K562 (cell line): ENCODE measurements around the gene CEBPE. TPM values are rescaled to one million over a fixed set of nuclear protein-coding genes. Genes with fewer than 3 reads are reported as not detected.

Experiments
- ATF1 ChIP-seq, 2 experiments: fragments of 450-650 bp in 1 of 2; IDR thresholded peaks; 2 replicates each; pipeline ENCODE4 v1.6.1; 2016; ENCODE audit warnings: missing compliant biosample characterization in 1 of 2, missing genetic modification characterization in 1 of 2
- CCAR2 ChIP-seq: fragments of 200-400 bp; formaldehyde crosslinking; IDR thresholded peaks from 2 replicates; pipeline ENCODE4 v1.6.1; 2017; ENCODE audit warnings: mild to moderate bottlenecking, low read depth, low read length
- CEBPB ChIP-seq: fragments of 450-650 bp; IDR thresholded peaks from 2 replicates; pipeline ENCODE4 v1.6.1; 2016; ENCODE audit warnings: missing genetic modification characterization, missing compliant biosample characterization
- FOSL1 ChIP-seq: fragments of 200-800 bp; sonication (Bioruptor generic); conservative IDR thresholded peaks from 2 replicates; pipeline ENCODE4 v1.6.1; 2016; ENCODE audit warnings: missing genetic modification characterization, missing compliant biosample characterization
- GATA2 ChIP-seq: sonication (generic); formaldehyde crosslinking; IDR thresholded peaks from 2 replicates; pipeline ENCODE4 v1.4.0; 2020; ENCODE audit warnings: mild to moderate bottlenecking, missing genetic modification reagents
- HDAC1 ChIP-seq, 2 experiments: fragments of 450-650 bp; IDR thresholded peaks; 2 replicates each; pipeline ENCODE4 v1.6.1; 2016 to 2017; ENCODE audit warnings: inconsistent platforms in 1 of 2, mild to moderate bottlenecking in 1 of 2, moderate library complexity in 1 of 2
- KDM1A ChIP-seq, 2 experiments: fragments of 450-650 bp; IDR thresholded peaks; 2 replicates each; pipeline ENCODE4 v1.6.1; 2016; ENCODE audit warnings: mild to moderate bottlenecking in 2 of 2
- KLF10 ChIP-seq: fragments of 250-450 bp; sonication (Bioruptor Pico); IDR thresholded peaks from 2 replicates; pipeline ENCODE4 v1.6.1; 2021; ENCODE audit warnings: matching md5 sums
- MTA3 ChIP-seq: fragments of 450-650 bp; formaldehyde crosslinking; IDR thresholded peaks from 2 replicates; pipeline ENCODE4 v1.6.1; 2017; ENCODE audit warnings: mild to moderate bottlenecking, borderline replicate concordance
- MYBL2 ChIP-seq, 2 experiments: fragments of 450-650 bp in 1 of 2; sonication (generic) in 1 of 2; formaldehyde crosslinking in 1 of 2; IDR thresholded peaks; 2 replicates each; pipeline versions ENCODE4 v1.6.1 to v1.8.1; 2017 to 2022; ENCODE audit warnings: borderline replicate concordance in 1 of 2, inconsistent platforms in 1 of 2, low read depth in 1 of 2, mild to moderate bottlenecking in 1 of 2, missing genetic modification reagents in 1 of 2, moderate library complexity in 1 of 2
- POU5F1 ChIP-seq: fragments of 150-350 bp; IDR thresholded peaks from 2 replicates; pipeline ENCODE4 v1.6.1; 2014; ENCODE audit warnings: borderline replicate concordance, low read length, low read depth, mild to moderate bottlenecking; ENCODE audit not compliant: partially characterized antibody
- PRDM10 ChIP-seq: fragments of 450-650 bp; IDR thresholded peaks from 2 replicates; pipeline ENCODE4 v1.6.1; 2018; ENCODE audit not compliant: partially characterized antibody
- SIN3B ChIP-seq: fragments of 450-650 bp; IDR thresholded peaks from 2 replicates; pipeline ENCODE4 v1.6.1; 2017; ENCODE audit warnings: low read depth, mild to moderate bottlenecking, moderate library complexity
- SMARCA5 ChIP-seq: fragments of 450-650 bp; IDR thresholded peaks from 2 replicates; pipeline ENCODE4 v1.6.1; 2016
- SMARCC2 ChIP-seq: fragments of 450-650 bp; IDR thresholded peaks from 2 replicates; pipeline ENCODE4 v1.6.1; 2017; ENCODE audit warnings: antibody characterized with exemption, moderate library complexity, mild to moderate bottlenecking, low read depth
- SUPT5H ChIP-seq: fragments of 450-650 bp; IDR thresholded peaks from 2 replicates; pipeline ENCODE4 v1.6.1; 2016
- THAP7 ChIP-seq: fragments of 250-450 bp; sonication (Bioruptor Pico); IDR thresholded peaks from 2 replicates; pipeline ENCODE4 v1.5.0; 2021
- U2AF1 ChIP-seq: fragments of 200-400 bp; formaldehyde crosslinking; optimal IDR thresholded peaks from 2 replicates; pipeline ENCODE3; 2017; ENCODE audit warnings: mild to moderate bottlenecking, low read depth, low read length, moderate library complexity
- ZNF655 ChIP-seq: fragments of 250-450 bp; sonication (Bioruptor Pico); IDR thresholded peaks from 2 replicates; pipeline ENCODE4 v1.5.0; 2021
- ZNF77 ChIP-seq: fragments of 250-450 bp; sonication (Bioruptor Pico); IDR thresholded peaks from 2 replicates; pipeline ENCODE4 v1.5.0; 2020
- polyA plus RNA-seq, 8 experiments: library from polyadenylated mRNA; depleted of rRNA in 4 of 8; stranded (reverse) in 5 of 8; unstranded in 3 of 8; fragments of >200 nt; fragmentation: Nextera tagmentation in 2 of 8; fragmentation: Illumina TruSeq in 1 of 8; extraction: Ambion mirVana in 2 of 8; extraction: Trizol in 1 of 8; gene quantifications; 2 replicates each; pipeline versions ENCODE4 v1.2.1 to v1.2.3, GENCODE V29; 2011 to 2014; ENCODE audit warnings: inconsistent platforms in 1 of 8, missing spikeins in 1 of 8
- total RNA-seq, 7 experiments: library from RNA; depleted of rRNA in 6 of 7; stranded (reverse); fragments of >200 nt in 6 of 7; fragmentation: Illumina TruSeq in 2 of 7; extraction: Trizol in 2 of 7; gene quantifications; 2 replicates each; pipeline versions ENCODE4 v1.2.1 to v1.2.3, GENCODE V29; 2011 to 2021; ENCODE audit warnings: low replicate concordance in 1 of 7
- TF ChIP-seq, protein P1 (sequence below): IDR thresholded peaks from 3 replicates; pipeline ENCODE4 v1.6.1; 2011; ENCODE audit warnings: borderline replicate concordance, mild to moderate bottlenecking; ENCODE audit not compliant: insufficient read length, insufficient read depth
- TF ChIP-seq, protein P2 (sequence below): fragments of 450-650 bp; IDR thresholded peaks from 2 replicates; pipeline ENCODE4 v1.6.1; 2017; ENCODE audit warnings: mild to moderate bottlenecking, moderate library complexity

CEBPE gene
- total and polyA plus RNA-seq, 9 of the 15 experiments (the other 6 are each of a cell fraction or from before 2014, with no cell fraction given), result 0.09 to 0.15 (median 0.13) TPM; not detected in 6

- no peak for TF ChIP-seq PRDM10
- no peak for TF ChIP-seq GATA2 (CRISPR knock-in tag)
- TF ChIP-seq THAP7 (CRISPR knock-in tag), result no peak
- TF ChIP-seq SMARCC2, result peak; percentile 73; the same call in 1 of the 2 replicates
- no peak for TF ChIP-seq SUPT5H
- no peak for TF ChIP-seq ATF1 (CRISPR knock-in tag; IDR thresholded peaks at IDR 0.05)
- TF ChIP-seq ATF1 (tag; IDR thresholded peaks at IDR 0.05), result peak; percentile 27; the same call in 1 of the 2 replicates
- no peak; a peak in 1 of 4 replicates for TF ChIP-seq KDM1A (IDR thresholded peaks at IDR 0.05)
- TF ChIP-seq, protein P1, sequence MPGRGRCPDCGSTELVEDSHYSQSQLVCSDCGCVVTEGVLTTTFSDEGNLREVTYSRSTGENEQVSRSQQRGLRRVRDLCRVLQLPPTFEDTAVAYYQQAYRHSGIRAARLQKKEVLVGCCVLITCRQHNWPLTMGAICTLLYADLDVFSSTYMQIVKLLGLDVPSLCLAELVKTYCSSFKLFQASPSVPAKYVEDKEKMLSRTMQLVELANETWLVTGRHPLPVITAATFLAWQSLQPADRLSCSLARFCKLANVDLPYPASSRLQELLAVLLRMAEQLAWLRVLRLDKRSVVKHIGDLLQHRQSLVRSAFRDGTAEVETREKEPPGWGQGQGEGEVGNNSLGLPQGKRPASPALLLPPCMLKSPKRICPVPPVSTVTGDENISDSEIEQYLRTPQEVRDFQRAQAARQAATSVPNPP, result no peak
- TF ChIP-seq U2AF1, result no peak
- TF ChIP-seq CCAR2, result no peak
- TF ChIP-seq KLF10, result no peak
- TF ChIP-seq FOSL1, result peak; percentile 98
- no peak for TF ChIP-seq ZNF655
- TF ChIP-seq, protein P2, sequence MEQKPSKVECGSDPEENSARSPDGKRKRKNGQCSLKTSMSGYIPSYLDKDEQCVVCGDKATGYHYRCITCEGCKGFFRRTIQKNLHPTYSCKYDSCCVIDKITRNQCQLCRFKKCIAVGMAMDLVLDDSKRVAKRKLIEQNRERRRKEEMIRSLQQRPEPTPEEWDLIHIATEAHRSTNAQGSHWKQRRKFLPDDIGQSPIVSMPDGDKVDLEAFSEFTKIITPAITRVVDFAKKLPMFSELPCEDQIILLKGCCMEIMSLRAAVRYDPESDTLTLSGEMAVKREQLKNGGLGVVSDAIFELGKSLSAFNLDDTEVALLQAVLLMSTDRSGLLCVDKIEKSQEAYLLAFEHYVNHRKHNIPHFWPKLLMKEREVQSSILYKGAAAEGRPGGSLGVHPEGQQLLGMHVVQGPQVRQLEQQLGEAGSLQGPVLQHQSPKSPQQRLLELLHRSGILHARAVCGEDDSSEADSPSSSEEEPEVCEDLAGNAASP, result no peak
- peak; percentile 55; the same call in 1 of the 2 replicates for TF ChIP-seq MTA3
- TF ChIP-seq MYBL2 (IDR thresholded peaks at IDR 0.05; ENCODE audit: low read depth), result no peak
- no peak for TF ChIP-seq MYBL2 (CRISPR knock-in tag; IDR thresholded peaks at IDR 0.05; ENCODE audit: borderline replicate concordance)
- TF ChIP-seq CEBPB (tag), result peak; percentile 94
- TF ChIP-seq SIN3B, result no peak
- TF ChIP-seq SMARCA5, result no peak
- TF ChIP-seq HDAC1 (IDR thresholded peaks at IDR 0.05), result peak in 1 of 2 experiments; percentile 89; a peak in 2 of 4 replicates
- TF ChIP-seq POU5F1, result no peak
- TF ChIP-seq ZNF77 (CRISPR knock-in tag), result no peak
These were observed 40.4 kb downstream of the CEBPE start (continued) for GRCh38 chr14:23078692-23079116.
